ENCODE measurements around the gene UGT1A7.

DNA sequence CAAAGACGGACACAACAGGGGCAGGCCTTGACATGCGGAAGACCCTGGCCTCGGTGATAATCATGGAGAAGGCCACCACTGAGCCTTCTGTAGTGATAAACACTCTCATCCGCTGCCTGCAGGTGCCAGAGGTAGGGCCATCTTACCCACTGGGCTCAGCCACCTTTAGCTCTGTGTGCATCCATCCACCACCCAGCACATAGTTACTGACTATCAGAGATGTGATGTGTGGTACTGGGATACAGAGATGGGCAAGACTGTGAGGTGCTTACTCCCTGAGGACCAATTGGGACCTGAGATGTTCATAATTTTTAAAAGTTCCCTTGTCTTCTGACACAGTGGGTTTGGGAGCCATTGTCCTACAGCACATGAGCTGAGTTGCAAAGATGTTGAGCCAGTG lies 98.0 kb downstream of the UGT1A7 start:
- TF ChIP-seq, protein P1, sequence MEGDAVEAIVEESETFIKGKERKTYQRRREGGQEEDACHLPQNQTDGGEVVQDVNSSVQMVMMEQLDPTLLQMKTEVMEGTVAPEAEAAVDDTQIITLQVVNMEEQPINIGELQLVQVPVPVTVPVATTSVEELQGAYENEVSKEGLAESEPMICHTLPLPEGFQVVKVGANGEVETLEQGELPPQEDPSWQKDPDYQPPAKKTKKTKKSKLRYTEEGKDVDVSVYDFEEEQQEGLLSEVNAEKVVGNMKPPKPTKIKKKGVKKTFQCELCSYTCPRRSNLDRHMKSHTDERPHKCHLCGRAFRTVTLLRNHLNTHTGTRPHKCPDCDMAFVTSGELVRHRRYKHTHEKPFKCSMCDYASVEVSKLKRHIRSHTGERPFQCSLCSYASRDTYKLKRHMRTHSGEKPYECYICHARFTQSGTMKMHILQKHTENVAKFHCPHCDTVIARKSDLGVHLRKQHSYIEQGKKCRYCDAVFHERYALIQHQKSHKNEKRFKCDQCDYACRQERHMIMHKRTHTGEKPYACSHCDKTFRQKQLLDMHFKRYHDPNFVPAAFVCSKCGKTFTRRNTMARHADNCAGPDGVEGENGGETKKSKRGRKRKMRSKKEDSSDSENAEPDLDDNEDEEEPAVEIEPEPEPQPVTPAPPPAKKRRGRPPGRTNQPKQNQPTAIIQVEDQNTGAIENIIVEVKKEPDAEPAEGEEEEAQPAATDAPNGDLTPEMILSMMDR (optimal IDR thresholded peaks at IDR 0.05 in 1 of 3, IDR thresholded peaks at IDR 0.05 in 1 of 3, conservative IDR thresholded peaks at IDR 0.05 in 1 of 3; ENCODE audit: extremely low read depth in 1 of 3, insufficient read depth in 2 of 3, low read length in 3 of 3) = no peak
- no peak for TF ChIP-seq EZH2 (IDR thresholded peaks at IDR 0.05; ENCODE audit: low read length)
